ENCODE results near the gene LARGE1.
"Not testable (repeated sequence)": the region's sequence is repeated elsewhere in the genome, so short reads cannot be mapped to it uniquely, and the experiment has no call there.

Gene LARGE1

GRCh38 chr22:33493476-33494205, 426.6 kb downstream of the LARGE1 start:
- no peak for DNase-seq

- no peak for DNase-seq
These were observed 428.0 kb downstream of the LARGE1 start for GRCh38 chr22:33492210-33492651.

DNA sequence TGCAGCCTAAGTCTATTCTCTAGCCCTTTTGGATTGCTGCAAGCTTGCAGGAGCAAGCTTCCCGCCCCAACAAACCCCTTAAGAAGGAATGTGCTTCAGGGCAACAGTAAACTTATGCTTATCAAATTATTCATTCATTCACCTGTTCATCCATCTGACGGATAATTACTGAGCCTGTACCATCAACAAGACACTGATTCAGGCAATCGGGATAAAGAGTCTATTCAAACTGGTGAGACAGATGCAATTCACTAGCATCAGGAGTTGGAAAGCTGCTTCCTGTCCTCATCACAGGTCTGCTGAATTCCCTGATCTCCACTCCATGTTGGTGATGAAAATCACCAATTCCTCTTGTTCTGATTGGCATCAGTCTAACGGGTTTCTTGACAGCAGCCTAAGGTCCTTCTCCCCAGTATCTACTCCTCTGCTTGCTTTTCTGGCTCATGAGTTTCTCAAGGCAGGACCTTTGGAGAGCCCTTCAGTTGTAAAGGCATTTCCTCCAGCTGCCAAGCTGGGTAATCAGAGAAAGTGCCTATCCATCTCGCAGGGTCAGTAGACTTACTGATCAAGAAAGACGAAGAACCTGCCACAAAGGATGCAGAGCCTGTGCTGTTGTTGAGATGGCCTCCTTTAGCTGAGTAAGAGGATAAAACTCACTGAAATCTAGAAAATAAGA, 433.1 kb downstream of the LARGE1 start:
- no peak for DNase-seq

- DNase-seq: no peak
These were observed 438.7 kb downstream of the LARGE1 start for GRCh38 chr22:33481550-33481949.

GRCh38 chr22:33477120-33478111, 442.9 kb downstream of the LARGE1 start:
- no peak for DNase-seq

DNA sequence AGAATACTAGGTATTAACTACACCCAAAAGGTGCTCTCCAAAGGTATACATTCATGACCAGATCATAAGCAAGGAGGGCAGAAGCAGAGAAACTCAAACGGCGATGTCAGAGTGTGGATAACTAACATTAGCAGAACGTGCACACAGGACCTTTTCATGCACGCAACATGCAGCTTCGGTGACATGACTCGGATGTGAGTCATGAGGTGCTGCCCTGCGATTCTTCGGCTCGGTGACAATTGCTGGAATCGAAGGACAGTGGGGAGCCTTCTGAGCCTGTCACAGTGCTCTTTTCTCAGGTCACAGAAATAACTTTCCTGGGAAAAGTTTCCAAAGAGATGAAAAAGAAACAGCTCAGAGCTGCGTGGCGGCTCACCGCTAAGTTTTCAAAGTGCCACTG, 443.6 kb downstream of the LARGE1 start:
- peak in 2 of 56 donors; percentile 8 to 9 for DNase-seq

- DNase-seq: no peak
These were observed 444.1 kb downstream of the LARGE1 start for GRCh38 chr22:33476206-33476605.

DNA sequence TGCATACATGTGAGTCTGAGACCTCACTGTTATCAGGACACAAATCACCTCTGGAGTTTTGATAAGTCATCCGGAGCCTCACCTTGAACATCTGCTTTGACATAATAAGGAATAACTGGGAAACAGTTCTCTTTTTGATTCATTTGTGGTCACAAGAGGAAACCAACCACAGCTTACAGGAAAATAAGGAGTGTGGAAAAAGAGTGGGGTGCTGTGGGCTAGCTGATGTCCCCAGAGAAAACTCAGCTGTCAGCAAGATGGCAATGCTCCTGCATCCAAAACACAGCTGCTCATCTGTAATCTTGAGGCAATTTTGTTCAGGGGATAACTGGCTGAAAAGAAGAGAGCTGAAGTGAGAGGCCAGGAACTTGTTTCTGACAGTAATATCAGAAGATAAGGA, 445.7 kb downstream of the LARGE1 start:
- DNase-seq: no peak

GRCh38 chr22:33472462-33473344, 447.6 kb downstream of the LARGE1 start:
- DNase-seq: peak in 19 of 56 donors; percentile 2 to 46 (median 17)

GRCh38 chr22:33470456-33470855, 449.8 kb downstream of the LARGE1 start:
- no peak for DNase-seq

DNA sequence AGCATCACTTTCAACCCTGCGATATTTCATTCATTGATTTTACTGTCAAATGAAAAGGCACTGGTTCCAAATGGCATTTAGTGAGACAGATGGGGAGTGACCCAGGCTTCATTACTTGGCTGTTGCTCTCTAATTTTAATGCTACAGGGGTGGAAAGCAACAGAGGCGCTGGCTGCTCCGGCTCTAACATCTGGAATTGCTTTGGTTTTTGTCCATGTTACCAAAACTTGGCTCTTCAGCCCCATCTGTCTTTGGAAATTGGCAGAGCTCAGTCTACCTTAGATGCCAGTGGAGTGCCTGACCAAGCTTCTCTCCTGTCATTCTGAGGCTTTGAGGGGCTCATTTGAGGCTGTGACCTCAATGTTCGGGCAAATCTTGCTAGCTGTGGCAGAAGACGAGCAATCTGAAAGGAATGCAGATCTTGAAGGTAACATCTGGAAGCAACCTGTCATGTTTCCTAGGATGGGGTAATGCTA, 452.6 kb downstream of the LARGE1 start:
- DNase-seq: no peak

GRCh38 chr22:33467080-33467479, 453.2 kb downstream of the LARGE1 start:
- no peak for DNase-seq

- no peak for DNase-seq
These were observed 454.7 kb downstream of the LARGE1 start for GRCh38 chr22:33465554-33465953.

GRCh38 chr22:33464698-33465097, 455.6 kb downstream of the LARGE1 start:
- no peak for DNase-seq

DNA sequence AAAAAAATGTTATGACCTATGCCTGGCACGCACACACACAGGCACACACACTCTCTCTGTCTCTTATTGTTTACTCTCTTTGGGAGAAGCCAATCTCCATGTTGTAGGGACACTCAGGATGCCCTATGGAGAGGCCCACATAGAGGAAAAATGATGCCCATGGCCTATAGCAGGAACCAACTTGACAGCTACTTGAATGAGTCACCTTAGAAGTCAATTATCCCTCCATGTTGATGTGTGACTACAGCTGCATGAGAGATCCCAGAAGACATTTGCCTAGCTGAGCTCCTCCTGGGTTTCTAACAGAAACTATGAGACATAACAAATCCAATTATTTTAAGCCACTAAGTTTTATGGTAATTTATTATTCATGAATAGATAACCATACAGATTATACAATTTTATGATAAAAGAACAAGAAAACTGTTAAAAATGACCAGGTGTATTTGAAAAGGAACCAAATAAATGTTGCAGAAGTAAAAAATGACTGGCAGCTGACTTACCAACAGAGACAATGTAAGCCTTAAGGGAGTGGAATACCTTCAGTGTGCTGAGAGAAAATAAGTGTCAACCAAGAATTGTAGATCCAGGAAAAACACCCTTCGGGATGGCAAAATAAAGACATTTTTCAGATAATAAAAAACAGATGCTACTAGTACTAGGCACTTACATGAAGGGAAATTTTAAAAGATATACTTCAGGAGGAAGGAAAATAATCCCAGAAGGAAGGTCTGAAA, 458.4 kb downstream of the LARGE1 start:
- DNase-seq: no peak

DNA sequence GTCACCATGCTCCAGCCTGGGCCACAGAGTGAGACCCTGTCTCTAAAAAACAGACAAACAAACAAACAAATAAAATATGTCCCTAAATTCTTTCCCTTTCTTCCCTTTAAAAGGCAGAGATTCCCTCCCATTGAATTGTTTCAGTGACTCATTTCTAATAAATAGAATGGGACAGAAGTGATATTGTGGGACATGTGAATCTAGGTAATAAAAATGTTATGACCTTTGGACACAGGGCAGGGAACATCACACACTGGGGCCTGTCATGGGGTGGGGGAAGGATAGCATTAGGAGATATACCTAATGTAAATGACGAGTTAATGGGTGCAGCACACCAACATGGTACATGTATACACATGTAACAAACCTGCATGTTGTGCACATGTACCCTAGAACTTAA, 459.0 kb downstream of the LARGE1 start:
- DNase-seq: not testable (repeated sequence)

DNA sequence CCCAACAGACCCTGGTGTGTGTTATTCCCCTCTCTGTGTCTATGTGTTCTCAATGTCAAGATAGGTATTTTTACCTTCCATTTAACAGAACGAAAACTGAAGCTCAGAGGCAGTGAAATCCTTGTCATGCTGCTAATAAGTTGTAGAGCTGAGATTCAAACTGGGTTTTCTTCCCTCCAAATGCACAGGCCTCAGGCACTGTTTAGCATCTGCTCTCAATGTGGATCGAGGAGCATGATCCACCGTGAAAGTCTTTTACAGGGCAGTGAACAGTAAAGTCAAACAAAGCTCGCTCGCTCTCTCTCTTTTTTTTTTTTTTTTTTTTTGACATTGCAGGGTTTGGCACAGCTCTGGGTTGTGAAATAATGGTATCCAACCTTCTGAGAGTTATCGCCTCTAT, 461.1 kb downstream of the LARGE1 start:
- no peak for DNase-seq

- no peak for DNase-seq
These were observed 463.8 kb downstream of the LARGE1 start for GRCh38 chr22:33456511-33456910.

GRCh38 chr22:33455036-33455435, 465.2 kb downstream of the LARGE1 start:
- no peak for DNase-seq

Measured in nucleus accumbens (tissue), 56 donors.